Measurements from ENCODE around the gene LINGO3.
"Not testable (repeated sequence)": the region's sequence is repeated elsewhere in the genome, so short reads cannot be mapped to it uniquely, and the experiment has no call there.

LINGO3 gene

DNA sequence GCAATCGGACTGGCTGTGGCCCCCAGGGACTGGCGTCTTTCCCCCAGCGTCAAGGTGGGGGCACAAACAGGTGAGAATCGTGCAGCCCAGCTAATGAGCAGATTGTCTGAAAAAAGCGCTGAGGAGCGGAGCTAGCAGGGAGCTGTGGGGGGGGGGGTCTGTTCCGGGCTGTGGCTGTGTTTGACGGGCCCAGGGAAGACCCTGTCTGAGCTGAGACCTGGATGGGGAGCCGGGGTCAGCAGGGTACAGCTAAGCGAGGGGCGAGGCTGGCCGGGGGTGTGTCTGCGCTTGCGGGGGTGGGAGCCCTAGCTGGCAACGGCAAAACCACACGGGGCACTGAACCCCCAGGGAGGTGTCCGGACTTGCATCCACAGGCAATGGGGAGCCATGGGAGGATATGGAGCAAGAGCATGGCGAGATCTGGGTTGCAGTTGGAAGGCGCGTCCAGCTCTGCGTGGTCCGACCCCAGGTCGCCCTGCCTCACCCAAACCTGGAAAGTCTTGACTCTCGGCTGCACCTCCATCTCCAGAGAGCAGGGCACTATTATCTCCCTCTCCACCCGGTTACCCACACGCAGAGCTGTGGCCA, 4.6 kb downstream of the LINGO3 start:
- no peak for DNase-seq

DNA sequence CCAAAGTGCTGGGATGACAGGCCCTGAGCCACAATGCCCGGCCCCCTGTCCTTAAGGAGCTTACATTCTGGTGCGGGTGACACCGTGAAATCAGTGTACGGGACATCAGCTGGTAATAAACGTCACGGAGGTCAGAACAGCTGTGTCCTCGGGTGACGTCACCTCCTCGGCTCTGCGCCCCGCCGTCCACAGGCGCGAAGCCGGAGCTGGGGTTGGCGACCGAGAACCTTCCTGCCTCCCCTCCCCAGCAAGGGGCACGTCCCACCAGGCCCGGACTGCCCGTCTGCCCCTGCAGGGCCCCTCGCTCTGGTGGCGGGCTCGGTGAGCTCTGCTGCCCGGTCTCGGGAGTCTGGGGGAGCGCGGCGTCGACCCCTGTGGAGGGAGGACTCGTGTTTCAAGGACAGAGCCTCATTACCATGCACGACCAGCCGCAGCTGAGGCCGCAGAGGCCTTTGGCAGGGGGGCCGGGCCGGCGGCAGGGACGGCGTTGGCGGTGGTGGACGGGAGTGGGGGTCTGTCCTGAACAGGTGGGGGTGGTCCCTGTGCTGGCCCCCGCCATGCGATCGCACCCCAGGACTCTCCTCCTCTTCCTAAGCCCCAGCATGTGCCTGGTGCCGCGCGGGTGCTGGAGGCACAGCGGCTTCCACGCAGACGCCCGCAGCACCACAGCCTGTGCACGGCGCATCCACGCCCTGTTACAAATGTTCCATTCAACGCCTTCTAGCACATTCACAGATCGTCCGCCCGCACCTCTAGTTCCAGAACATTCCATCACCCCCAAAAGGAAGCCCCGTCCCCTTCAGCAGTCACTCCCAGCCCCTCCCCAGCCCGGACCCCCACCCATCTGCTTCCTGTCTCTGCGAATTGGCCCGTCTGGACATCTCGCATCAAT, 5.4 kb downstream of the LINGO3 start:
- DNase-seq = no peak

DNA sequence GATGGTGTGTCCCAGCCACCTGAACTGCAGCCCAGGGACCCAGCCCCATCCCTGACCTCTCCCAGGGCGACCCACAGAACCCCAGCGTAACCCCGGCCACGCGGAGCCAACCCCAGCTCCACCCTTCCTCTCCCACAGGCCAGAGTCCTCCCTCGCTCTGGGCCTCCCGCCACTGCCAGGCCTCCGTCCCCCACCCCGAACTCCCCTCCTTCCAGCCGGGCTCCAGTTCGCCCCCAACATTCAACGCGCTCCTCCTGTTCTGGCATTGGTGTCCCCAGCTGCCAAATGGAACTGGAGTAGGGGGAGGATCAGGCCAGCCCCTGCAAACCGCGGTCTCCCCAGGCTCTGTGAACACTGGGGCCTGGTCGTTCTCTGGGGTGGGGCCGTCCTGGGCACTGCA, 7.4 kb downstream of the LINGO3 start:
- no peak for DNase-seq

DNA sequence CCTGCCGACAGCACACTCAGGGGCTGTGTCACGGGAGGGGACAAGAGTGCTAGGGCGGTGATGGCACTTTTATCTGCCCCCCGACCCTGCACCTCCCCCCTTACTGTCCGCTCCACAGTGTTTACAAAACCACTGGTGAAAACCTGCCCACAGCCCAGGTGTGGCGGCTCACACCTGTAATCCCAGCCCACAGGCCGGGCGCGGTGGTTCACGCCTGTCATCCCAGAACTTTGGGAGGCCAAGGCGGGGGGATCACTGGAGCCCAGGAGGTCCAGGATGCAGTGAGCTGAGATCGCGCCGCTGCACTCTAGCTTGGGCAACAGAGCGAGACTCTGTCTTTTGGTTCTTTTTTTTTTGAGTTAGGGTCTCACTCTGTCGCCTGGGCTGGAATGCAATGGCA, 11.8 kb downstream of the LINGO3 start:
- DNase-seq = no peak

DNA sequence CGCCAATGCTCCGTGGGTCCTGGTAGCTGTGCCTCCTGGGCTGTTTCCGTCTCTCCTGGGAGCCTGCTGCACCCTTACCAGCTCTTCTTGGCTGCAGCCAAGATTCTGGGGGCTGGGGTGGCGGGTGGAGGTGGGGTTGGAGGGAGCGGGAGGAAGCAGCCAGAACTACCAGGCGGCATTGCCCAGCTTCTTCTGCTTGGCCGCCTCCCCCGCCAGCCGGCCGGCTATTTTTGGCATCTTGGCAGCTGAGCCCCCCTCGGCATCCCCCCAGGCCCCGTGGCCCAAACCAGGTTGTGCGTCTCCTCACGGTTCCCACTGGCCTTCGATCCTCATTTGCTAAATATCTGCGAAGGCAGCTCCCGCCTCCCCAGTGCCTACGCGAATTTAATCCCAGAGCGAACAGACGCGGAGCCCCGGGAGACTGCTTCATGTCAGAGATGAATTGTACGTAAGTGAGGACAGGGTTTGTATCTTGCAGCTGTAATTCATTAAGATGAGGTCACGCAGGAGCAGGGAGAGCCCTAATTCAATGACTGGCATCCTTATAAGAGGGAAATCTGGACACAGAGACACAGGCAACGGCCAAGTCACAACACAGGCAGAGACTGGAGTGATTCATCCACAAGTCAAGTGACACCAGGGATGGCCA, 13.1 kb downstream of the LINGO3 start:
- DNase-seq = no peak

DNA sequence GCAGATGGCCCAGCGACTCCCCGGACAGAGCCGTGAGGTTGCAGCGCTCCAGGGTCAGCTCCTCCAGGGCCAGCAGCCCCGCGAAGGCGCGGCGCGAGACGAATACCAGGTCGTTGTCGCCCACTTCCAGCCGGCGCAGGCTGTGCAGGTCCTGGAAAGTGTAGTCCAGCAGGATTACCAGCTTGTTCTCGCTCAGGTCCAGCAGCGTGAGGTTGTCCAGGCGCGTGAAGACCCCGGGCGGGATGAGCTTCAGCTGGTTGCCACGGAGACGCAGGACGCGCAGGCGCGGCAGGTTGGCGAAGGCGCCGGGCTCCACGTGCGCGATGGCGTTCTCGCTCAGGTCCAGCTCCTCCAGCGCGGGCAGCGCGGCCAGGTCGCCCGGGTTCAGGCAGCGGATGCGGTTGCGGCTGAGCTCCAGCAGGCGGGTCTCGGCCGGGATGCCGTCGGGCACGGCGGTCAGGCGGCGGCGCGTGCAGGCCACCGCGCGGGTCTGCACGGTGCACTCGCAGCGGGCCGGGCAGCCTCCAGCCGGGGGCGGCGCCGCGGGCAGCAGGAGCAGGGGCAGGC, 16.7 kb downstream of the LINGO3 start:
- peak; percentile 39 for DNase-seq

DNA sequence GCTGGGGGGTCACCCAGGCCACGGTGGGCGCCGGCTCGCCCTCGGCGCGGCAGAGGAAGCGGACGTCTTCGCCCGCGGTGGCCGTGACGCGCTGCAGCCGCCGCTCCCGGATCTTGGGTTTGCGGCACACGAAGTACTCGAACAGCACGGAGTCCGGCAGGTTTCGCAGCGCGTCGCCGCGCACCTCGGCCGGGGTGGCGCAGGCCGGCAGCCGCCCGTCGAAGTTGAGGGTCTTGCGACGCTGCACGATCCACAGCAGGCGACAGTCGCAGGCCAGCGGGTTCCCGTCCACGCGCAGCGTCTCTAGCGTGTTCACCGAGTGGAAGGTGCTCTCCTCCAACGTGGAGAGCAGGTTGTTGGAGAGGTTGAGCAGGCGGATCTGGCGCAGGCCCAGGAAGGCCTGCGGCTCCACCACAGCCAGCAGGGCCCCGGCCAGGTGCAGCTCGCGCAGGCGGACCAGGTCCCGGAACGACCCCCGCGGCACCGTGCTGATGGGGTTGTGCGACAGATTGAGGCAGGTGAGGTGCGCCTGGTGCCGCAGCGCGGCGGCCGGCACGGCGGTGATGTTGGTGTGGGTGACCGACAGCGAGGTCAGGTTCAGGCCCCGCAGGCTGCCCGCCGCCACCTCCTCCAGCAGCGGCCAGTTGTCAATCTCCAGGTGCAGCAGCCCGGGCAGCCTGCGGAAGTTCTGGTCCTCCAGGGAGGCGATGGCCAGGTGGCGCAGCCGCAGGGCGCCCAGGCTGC, 17.3 kb downstream of the LINGO3 start:
- DNase-seq = peak; percentile 44

DNA sequence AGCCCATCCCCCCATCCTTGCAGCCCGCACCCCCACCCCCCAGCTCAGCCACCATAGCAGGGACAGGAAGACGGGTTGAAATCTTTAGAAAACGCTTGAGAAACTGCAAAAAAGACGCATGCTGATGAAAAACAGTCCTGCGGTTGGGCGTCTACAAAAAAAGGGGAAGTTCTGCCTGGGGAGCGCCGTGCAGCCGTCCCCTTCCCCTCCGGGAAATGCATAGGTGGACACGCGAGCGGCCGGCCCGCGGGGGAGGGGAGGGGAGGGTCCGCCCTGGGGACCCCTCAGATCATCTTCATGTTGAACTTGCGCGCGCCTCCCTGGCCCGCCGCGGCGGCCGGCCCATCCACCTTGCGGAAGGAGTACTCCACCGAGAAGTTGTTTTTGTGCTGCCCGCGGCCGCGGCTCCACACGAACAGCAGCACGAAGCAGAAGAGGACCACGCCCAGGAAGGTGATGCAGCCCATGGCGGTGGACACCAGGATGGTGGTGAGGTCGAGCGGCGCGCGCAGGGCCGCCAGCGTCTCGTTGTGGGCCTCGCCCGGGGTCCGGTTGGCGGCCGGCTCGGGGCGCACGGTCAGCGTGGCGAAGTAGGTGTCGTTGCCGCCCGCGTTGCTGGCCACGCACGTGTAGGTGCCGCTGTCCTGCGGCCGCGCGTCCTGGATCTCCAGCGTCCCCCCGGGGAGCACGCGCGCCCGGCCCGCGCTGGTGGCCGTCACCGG, 18.1 kb downstream of the LINGO3 start:
- no peak for DNase-seq

DNA sequence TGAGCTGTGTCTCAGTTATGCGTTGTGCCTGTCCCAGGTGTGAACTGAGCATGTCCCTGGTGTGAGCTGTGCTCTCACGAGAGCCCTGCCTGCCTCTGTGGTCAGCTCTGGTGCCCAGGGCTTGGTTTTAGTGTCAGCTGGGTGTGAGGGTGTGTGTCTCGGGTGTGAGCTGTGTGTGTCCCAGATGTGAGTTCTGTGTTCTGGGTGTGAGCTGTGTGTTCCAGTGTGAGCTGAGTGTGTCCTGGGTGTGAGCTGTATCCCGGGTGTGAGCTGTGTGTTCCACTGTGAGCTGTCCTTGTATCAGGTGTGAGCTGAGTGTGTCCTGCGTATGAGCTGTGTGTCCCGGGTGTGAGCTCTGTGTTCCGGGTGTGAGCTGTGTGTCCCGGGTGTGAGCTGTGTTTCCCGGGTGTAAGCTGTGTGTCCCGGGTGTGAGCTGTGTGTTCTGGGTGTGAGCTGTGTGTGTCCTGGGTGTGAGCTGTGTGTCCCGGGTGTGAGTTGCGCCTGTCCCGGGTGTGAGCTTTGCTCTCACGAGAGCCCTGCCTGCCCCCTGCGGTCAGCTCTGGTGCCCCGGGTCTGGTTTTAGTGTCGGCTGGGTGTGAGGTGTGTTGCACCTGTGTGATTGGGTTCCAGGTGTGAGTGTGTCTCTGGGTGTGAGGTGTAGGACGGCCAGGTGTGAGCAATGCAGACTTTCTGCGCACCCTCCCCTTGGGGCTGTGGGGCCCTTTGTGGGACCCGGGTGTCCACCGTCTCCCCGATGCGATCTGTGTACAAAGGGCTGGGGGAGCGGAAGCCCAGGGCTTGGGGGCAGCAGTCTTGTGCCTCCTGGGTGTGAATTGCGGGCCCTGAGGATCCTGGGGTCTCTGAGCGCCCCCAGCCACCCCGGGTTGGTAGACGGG, 18.9 kb downstream of the LINGO3 start:
- no peak for DNase-seq

DNA sequence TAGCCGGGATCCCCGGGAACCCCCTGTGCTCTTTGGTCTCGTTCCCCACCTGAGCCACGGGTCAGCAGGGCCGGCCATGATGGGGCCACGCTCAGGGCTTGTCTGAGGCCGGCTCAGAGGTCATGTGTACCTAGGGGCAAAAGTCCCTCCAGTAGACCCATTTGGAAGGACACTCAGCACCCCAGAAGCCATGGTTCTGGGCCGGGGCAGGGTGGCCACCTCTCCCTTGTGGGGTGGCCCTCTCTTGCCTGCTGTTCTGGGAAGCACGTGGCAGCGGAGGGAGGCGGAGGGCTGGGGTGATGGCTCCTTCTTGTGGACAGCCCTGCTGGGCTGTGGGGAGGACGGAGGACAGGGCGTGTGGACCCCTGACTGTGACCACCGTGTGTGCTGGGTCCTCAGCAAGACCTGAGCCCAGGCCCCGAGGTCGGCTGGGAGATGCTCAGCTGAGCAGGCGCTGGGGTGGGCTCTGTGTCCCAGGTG, 19.6 kb downstream of the LINGO3 start:
- no peak for DNase-seq

DNA sequence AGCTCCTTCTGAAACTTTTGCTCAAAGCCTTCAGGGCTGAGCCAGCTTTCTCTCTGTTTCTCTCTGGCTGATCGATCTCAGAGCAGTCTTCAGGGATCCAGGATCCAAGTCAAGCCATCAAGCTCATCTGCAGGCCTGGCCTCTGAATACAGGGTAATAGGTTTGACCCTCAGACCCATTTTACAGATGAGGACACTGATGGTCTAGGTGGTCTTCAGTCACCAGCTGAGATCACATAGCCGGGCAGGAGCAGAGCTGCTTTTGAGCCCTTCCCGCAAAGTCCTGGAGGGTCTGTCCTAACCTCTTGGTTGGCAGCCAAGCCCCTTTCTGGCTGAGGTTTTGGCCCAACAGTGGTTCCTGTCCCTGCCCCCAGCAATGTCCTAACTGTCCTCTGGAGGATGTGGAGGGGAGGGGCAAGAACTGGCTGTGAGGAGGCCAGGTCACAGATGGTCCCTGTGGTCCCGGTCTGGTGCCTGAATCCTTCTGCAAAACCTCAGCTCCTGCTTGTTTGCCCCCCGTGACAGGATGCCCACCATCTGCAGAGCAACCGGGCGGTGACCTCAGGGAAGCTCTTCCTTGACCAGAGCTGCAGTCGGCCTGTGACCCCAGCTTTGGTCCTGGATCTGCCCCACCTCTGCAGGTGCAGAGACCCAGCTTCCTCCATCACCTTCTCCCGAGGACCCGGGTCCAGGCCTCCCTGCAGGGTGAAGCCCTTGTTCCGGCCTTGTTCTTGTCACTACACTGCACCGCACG, 20.2 kb downstream of the LINGO3 start:
- DNase-seq = no peak

DNA sequence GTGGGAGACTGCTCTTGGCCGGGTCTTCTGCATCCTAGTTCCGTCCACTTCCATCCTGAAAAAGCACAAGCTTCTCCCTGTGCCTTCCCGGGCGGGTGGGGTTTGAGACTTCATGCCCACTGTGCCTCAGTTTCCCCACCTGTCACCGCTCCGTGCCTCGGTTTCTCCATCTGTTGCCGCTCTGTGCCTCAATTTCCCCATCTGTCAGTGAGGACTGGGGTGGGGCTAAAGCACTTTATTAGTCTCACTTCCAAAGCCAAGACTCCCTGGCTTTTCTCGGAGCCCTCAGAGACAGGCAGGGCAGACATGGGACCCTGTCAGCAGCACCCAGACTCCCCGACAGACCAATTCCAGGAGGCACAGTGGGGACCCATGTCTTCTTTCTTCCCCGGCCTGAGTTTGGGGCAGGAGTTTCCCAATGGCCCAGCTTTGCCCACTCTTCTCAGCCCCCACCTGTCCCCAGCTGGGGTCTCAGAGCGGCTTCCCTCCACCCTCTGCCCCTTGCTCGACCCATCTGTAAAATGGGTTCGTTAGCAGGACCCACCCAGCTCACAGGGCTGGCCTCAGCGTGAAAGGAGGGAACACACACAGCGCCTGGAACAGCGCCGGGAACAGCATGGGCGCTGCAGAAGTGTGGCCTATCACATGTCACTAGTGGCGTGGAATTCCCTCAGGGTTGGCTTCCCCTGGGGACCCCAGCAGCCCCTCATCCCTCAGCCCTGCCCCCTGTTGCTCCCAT, 21.4 kb downstream of the LINGO3 start:
- no peak for DNase-seq

DNA sequence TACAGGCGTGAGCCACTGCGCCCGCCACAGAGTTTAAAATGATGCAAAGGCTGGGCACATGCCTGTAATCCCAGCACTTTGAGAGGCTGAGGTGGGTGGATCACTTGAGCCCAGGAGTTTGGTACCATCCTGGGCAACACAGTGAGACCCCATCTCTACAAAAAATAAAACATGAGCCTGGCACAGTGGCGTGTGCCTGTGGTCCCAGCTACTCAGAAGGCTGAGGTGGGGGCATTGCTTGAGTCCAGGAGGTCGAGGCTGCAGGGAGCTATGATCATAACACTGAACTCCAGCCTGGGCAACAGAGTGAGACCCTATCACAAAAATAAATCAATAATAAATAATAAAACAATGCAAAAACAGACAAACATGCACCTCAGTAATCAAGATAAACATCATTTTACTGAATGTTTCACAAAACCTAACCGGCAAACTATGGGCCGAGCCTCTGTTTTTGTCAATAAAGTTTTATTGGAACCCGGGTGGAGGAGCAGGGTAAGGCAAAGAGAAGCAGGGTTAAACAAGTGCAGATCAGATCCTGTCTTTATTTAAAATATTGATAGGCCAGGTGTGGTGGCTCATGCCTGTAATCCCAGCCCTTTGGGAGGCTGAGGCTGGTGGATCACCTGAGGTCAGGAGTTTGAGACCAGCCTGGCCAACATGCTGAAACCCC, 24.0 kb downstream of the LINGO3 start:
- no peak for DNase-seq

DNA sequence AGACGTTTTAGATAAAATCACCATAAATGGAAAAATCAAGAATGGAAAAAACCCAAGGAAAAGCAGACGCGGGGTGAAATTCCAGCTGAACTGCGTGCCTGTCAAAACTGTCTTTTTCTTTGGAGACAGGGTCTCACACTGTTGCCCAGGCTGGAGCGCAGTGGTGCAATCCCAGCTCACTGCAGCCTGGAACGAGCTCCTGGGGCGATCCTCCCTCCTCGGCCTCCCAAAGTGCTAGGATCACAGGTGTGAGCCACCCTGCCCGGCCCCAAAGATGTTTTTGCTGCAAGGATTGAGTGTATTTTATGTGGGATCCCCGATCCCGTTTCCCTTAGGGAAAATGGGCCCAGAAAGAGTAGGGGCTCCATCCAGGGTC, 25.1 kb downstream of the LINGO3 start:
- no peak for DNase-seq

DNA sequence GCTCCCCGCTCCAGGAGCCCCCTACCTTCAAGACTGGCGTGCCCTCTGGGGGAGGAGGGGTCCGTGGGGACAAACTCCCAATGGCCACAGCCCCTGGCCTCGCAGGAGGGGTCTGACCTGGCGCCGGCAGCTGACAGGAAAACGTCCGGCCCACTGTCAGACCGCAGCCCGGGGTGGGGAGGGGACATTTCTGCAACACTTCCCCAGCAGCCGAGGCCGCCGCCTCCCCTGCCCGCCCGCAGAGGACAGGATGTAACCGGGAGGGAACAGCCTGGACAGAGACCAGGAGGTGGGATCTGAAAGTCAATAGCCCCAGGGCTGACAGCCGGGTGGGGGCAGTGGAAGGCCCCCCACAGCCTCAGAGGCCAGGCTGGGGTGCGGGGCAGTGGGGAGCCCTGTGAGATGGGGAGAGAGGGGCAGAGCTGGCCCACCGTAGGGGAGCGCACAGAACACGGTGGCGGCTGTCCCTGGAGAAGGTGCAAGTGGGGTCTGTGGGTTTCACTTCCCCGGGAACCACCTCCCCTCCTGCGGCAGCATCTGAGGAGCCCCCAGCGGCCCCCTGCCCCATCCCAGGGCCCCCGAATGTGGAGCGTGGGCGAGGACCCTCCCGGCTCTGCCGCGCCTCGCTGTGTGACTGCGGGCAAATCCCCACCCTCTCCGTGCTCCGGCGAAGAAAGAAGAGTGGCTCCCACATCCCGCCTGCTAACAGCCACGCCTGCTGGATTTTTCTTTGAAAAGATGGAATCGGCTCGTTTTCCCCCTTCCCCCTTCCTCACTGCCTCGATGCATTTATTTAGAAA, 25.7 kb downstream of the LINGO3 start, which contains the start of gene PEAK3:
TSS of gene PEAK3 (minus strand) at position 114 of the 800 bp plus-strand sequence. CDS start 1,244 bp downstream, outside the sequence.
- no peak for DNase-seq

DNA sequence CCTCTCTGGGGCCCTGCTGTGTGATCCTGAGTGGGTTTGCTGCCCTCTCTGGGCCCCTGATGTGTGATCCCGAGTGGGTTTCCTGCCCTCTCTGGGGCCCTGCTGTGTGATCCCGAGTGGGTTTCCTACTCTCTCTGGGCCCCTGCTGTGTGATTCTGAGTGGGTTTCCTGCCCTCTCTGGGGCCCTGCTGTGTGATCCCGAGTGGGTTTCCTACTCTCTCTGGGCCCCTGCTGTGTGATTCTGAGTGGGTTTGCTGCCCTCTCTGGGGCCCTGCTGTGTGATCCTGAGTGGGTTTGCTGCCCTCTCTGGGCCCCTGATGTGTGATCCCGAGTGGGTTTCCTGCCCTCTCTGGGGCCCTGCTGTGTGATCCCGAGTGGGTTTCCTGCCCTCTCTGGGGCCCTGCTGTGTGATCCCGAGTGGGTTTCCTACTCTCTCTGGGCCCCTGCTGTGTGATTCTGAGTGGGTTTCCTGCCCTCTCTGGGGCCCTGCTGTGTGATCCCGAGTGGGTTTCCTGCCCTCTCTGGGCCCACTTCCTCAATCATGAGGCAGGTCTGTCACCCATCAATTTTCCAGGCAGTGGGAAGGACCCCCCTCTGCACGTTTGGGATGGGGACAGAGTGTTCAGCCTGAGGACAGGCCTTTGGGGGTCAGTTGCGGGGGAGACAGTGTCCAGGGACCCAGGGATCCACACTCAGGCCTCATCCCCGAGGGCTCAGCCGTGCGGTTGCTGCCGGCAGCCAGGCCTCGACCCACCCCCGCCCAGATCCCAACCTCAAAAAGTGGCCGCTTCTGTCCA, 26.5 kb downstream of the LINGO3 start:
- not testable (repeated sequence) for DNase-seq

DNA sequence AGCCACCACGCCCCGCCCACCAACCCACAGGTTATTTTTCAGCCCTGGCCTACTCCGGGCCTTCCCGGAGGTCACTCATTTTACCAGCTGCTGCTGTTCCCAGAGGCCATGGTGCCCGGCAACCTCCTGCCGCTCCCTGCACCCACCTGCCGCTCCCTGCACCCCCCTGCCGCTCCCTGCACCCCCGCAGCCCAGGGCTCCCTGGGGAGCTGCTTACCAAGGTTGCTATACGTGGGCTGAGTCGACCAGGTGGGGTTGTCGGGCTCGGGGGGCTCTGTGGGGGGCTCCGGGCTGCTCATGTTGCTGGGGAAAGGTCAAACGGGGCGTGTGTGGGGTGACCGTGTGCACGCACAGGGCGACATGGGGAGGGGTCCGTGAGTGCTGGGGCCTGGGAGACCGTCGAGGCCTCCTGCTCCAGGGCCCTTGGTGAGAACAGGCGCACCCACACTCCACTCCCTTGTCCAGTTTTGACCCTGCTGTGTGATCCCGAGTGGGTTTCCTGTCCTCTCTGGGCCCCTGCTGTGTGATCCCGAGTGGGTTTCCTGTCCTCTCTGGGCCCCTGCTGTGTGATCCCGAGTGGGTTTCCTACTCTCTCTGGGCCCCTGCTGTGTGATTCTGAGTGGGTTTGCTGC, 27.2 kb downstream of the LINGO3 start:
- DNase-seq = no peak

Measured in DMS79 (cell line).